OCI-LY7 (cell line): ENCODE results near the gene HIVEP2.

Source experiments
- CTCF ChIP-seq: fragments of 200-600 bp; sonication (generic); conservative IDR thresholded peaks from 2 replicates; pipeline ENCODE4 v1.5.1; 2014; ENCODE audit warnings: mild to moderate bottlenecking, antibody characterized with exemption, low read length, moderate library complexity, mixed read lengths
- EZH2phosphoT487 ChIP-seq: fragments of 200-600 bp; sonication (generic); IDR thresholded peaks from 2 replicates; pipeline ENCODE4 v1.6.1; 2018; ENCODE audit warnings: low read depth, borderline replicate concordance, mild to moderate bottlenecking, mixed run types, antibody characterized with exemption, low read length, moderate library complexity, mixed read lengths

- no peak for TF ChIP-seq CTCF
- TF ChIP-seq EZH2phosphoT487 = no peak
These were observed 101.6 kb downstream of the HIVEP2 start for GRCh38 chr6:142843361-142843760.
